Upper lobe of left lung (tissue), 6 donors: ENCODE results near the gene MT1H. TPM values are rescaled to one million over a fixed set of nuclear protein-coding genes. Genes with fewer than 3 reads are reported as not detected.

ENCODE experiments used
- ATAC-seq, 2 donors: fragments of 200-7000 bp; cut with Tn5 transposase; one replicate each; pipeline ENCODE4 v1.9.1; 2022; ENCODE audit warnings: mild to moderate bottlenecking in 2 of 2, moderate library complexity in 2 of 2; ENCODE audit not compliant: low FRiP score in 2 of 2
- DNase-seq, 2 donors: peaks; one replicate each; pipeline ENCODE4 v3.0.0-alpha.2; 2019 to 2020
- H3K27ac ChIP-seq, 4 donors: fragments of 200-600 bp; sonication (generic); one replicate each; pipeline ENCODE4 v1.5.1; 2016 to 2019
- H3K27me3 ChIP-seq, 4 donors: fragments of 200-600 bp; sonication (generic); one replicate each; pipeline ENCODE4 v1.5.1; 2017 to 2019
- H3K36me3 ChIP-seq, 4 donors: fragments of 200-600 bp; sonication (generic); one replicate each; pipeline ENCODE4 v1.5.1; 2016 to 2019
- H3K4me1 ChIP-seq, 4 donors: fragments of 200-600 bp; sonication (generic); one replicate each; pipeline ENCODE4 v1.5.1; 2018 to 2019
- H3K4me3 ChIP-seq, 4 donors: fragments of 200-600 bp; sonication (generic); one replicate each; pipeline ENCODE4 v1.5.1; 2017 to 2019; ENCODE audit warnings: mild to moderate bottlenecking in 2 of 4, moderate library complexity in 1 of 4
- H3K9me3 ChIP-seq, 4 donors: fragments of 200-600 bp; sonication (generic); one replicate each; pipeline ENCODE4 v1.5.1; 2018 to 2019
- EP300 ChIP-seq, 4 donors: sonication (generic); formaldehyde crosslinking; IDR thresholded peaks; one replicate each; pipeline ENCODE4 v1.5.1; 2017; ENCODE audit warnings: antibody characterized with exemption in 4 of 4, control low read depth in 2 of 4
- POLR2A ChIP-seq, 4 donors: fragments of 450-650 bp; IDR thresholded peaks; one replicate each; pipeline ENCODE4 v1.5.1; 2016 to 2017; ENCODE audit warnings: antibody characterized with exemption in 4 of 4, mild to moderate bottlenecking in 2 of 4
- POLR2AphosphoS5 ChIP-seq, 2 donors: sonication (generic); formaldehyde crosslinking; IDR thresholded peaks; one replicate each; pipeline ENCODE4 v1.5.1; 2017; ENCODE audit warnings: antibody characterized with exemption in 2 of 2
- WGBS, 2 donors: methylation state at CpG; one replicate each; pipeline ENCODE4 v1.1.5; 2017 to 2018; 5-methylcytosine and 5-hydroxymethylcytosine counted together
- total RNA-seq, 6 donors: library from RNA; depleted of rRNA in 4 of 6; stranded (reverse); fragments of >200 nt in 4 of 6; gene quantifications; one replicate each; pipeline versions ENCODE4 v1.1.0 to v1.2.1, GENCODE V29; 2016 to 2021
- TF ChIP-seq, protein P1 (sequence below), 6 experiments: fragments of 450-650 bp in 4 of 6; fragments of 200-600 bp in 2 of 6; sonication (generic) in 2 of 6; IDR thresholded peaks; one replicate each; pipeline ENCODE4 v1.5.1; 2016 to 2019; ENCODE audit warnings: antibody characterized with exemption in 6 of 6
- donor health status: DM: no; HTN: no; CAD: no; lungs with moderate emphysema.
- donor health status: DM: no; HTN: yes; CAD: no; lungs with severe emphysema.

The MT1H gene
- total RNA-seq, 6 donors from 2014 or later = 2.9 to 9.3 TPM; not detected in 4

DNA sequence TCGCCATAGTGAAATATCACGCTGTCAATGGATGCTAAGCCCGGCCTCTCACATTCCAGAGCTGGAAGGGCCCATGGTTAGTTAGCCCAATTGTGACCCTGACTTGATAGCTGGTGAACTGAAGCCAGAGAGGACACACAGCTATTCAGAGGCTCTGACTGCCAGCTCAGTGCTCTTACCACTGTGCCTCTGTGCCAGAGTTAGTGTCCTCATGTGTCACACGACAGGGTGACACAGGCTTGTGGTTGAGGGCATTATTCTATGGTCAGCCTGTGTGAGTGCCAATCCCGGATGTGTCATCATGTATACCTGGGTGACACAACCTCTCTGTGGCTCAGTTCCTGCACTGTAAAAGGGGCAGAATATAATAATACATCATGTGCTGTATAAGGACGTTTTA is 10.2 kb downstream of the MT1H start:
- ATAC-seq = no peak
- H3K27me3 ChIP-seq = peaks cover 0 to 6% (median 3%) of the 10 kb centered on the region in 4 donors
- no peaks in the 10 kb centered on the region for H3K9me3 ChIP-seq
- H3K27ac ChIP-seq = no peak overlapping the region
- H3K4me1 ChIP-seq = peaks cover 13 to 37% (median 27%) of the 10 kb centered on the region in 4 donors
- WGBS, 2 donors = 79 to 90% methylated on average over 5 to 6 of the region's 6 CpGs
- no peak for DNase-seq
- H3K36me3 ChIP-seq = no peaks in the 10 kb centered on the region
- H3K4me3 ChIP-seq = no peak overlapping the region
- TF ChIP-seq POLR2A (IDR thresholded peaks at IDR 0.05) (no peak), EP300 (IDR thresholded peaks at IDR 0.05) (no peak), POLR2AphosphoS5 (IDR thresholded peaks at IDR 0.05) (no peak)
- TF ChIP-seq, protein P1, sequence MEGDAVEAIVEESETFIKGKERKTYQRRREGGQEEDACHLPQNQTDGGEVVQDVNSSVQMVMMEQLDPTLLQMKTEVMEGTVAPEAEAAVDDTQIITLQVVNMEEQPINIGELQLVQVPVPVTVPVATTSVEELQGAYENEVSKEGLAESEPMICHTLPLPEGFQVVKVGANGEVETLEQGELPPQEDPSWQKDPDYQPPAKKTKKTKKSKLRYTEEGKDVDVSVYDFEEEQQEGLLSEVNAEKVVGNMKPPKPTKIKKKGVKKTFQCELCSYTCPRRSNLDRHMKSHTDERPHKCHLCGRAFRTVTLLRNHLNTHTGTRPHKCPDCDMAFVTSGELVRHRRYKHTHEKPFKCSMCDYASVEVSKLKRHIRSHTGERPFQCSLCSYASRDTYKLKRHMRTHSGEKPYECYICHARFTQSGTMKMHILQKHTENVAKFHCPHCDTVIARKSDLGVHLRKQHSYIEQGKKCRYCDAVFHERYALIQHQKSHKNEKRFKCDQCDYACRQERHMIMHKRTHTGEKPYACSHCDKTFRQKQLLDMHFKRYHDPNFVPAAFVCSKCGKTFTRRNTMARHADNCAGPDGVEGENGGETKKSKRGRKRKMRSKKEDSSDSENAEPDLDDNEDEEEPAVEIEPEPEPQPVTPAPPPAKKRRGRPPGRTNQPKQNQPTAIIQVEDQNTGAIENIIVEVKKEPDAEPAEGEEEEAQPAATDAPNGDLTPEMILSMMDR (IDR thresholded peaks at IDR 0.05) = no peak

DNA sequence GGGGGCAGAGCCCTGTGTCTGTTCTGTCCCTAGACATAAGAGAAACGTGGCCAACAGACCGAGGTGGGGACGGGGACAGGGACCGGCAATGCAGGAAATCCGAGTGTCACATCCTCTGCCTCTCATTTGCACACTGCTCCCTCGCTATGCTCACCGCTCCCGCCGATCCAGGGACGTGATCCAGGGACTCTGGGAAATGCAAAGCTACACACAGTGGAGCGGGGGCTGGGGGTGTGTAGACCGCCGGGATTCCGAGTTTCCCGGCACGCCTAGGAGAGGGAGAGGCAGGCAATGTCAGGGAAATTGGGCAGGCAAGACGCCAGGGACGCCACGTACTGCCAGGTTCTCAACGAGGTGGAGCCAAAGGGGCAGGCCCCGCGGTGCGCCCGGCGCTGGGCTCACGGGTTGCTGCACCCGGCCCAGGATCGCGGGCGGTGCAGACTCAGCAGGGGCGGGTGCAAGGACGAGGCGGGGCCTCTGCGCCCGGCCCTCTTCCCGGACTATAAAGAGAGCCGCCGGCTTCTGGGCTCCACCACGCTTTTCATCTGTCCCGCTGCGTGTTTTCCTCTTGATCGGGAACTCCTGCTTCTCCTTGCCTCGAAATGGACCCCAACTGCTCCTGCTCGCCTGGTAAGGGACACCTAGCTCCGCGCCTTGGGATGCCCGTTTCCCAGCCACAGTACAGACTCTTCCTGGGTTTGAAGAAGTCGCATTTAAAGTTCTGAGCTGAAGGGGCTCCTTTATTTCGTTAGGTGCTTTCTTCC is 12.5 kb downstream of the MT1H start, which contains the start of gene MT1X:
TSS of gene MT1X (plus strand) at position 532 of the 764 bp plus-strand sequence. CDS start at position 603, 71 bp downstream.
- peak; percentile 98 to 99 for ATAC-seq
- DNase-seq = peak; percentile 95 to 98
- H3K27ac ChIP-seq = peak within 1 kb of the TSS; percentile 72 to 89 (median 84)
- WGBS, 2 donors = 0 to 1% methylated on average over 25 to 46 of the region's 49 CpGs
- H3K9me3 ChIP-seq = no peaks in the 10 kb centered on the region
- TF ChIP-seq, protein P1 (IDR thresholded peaks at IDR 0.05) = peak in 1 of 6 experiments; percentile 21
- peak; percentile 42 to 99 (median 97) for TF ChIP-seq EP300 (IDR thresholded peaks at IDR 0.05)
- TF ChIP-seq POLR2A (IDR thresholded peaks at IDR 0.05) = peak; percentile 92 to 95 (median 93)
- peak; percentile 97 to 98 for TF ChIP-seq POLR2AphosphoS5 (IDR thresholded peaks at IDR 0.05)
- H3K4me1 ChIP-seq = peaks cover 13 to 25% (median 21%) of the 10 kb centered on the region in 4 donors
- H3K36me3 ChIP-seq = no peaks in the 10 kb centered on the region
- H3K27me3 ChIP-seq = no peaks in the 10 kb centered on the region
- peak within 1 kb of the TSS; percentile 40 to 66 (median 52) for H3K4me3 ChIP-seq

DNA sequence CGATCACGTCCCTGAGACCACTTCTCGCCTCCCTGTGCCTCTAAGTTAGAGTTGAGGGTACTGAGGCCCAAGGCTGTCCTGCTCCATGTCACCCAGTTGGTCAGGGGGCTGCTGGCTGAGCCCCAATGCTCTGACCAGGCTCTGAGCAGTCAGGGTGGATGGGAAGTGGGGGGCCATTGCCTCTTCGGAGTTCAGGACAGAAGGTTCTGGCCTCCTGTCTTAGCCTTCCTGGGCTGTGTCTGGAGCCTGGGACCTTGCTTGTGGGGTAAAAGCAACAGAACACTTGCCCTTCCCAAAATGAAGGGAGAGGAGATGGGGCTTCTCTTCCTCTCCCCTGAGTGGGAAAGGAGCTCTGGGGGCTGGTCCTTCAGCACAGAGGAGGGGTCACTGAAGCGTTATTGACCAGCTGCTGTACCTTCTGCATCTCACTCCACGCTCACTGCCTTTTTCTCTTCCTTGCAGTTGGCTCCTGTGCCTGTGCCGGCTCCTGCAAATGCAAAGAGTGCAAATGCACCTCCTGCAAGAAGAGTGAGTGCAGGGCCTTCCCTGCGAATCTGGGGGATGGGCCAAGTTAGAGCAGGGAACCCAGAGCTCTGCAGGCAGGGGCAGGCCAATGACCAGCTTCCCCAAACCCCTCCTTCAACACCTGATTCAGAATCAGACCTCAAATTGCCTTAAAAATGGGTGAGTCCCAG is 13.2 kb downstream of the MT1H start:
- no peak for TF ChIP-seq POLR2A (IDR thresholded peaks at IDR 0.05)
- no peak for TF ChIP-seq POLR2AphosphoS5 (IDR thresholded peaks at IDR 0.05)
- TF ChIP-seq EP300 (IDR thresholded peaks at IDR 0.05) = no peak
- TF ChIP-seq, protein P1 (IDR thresholded peaks at IDR 0.05) = no peak
- H3K27me3 ChIP-seq = no peaks in the 10 kb centered on the region
- peak overlapping the region; percentile 40 to 66 (median 52) for H3K4me3 ChIP-seq
- peaks cover 13 to 25% (median 21%) of the 10 kb centered on the region in 4 donors for H3K4me1 ChIP-seq
- no peaks in the 10 kb centered on the region for H3K36me3 ChIP-seq
- no peak for DNase-seq
- H3K27ac ChIP-seq = peak overlapping the region; percentile 72 to 89 (median 84)
- WGBS, 2 donors = 39 to 50% methylated on average over 7 to 8 of the region's 8 CpGs
- H3K9me3 ChIP-seq = no peaks in the 10 kb centered on the region
- ATAC-seq = no peak

DNA sequence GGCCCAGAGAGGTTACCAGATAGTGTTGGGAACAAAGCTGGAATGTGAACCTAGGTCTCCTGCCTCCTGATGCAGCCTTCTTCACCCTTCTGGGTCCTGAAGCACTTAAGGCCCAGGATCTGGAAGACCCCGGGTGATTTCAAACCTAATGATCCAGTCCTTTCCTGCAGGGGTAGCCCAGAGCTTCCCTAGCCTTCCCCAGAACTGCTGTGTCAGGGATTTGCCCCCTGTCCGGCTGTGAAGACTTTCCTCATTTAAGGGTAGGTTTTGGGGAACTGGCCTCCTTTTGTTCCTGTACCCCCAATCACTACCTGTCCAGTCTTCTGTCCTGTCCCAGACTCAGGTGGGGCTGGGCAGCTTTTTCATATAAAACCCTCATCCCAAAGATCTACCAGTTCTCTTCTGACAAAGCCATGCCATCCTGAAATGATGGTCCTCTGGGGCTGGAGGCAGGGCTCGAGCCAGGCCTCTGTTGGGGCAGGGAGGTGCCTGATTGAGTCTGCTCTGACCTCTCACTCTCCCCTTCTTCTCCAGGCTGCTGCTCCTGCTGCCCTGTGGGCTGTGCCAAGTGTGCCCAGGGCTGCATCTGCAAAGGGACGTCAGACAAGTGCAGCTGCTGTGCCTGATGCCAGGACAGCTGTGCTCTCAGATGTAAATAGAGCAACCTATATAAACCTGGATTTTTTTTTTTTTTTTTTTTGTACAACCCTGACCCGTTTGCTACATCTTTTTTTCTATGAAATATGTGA is 14.0 kb downstream of the MT1H start:
- TF ChIP-seq EP300 (IDR thresholded peaks at IDR 0.05) = no peak
- TF ChIP-seq POLR2AphosphoS5 (IDR thresholded peaks at IDR 0.05) = no peak
- no peak for TF ChIP-seq POLR2A (IDR thresholded peaks at IDR 0.05)
- TF ChIP-seq, protein P1 (IDR thresholded peaks at IDR 0.05) = no peak
- no peaks in the 10 kb centered on the region for H3K27me3 ChIP-seq
- no peaks in the 10 kb centered on the region for H3K36me3 ChIP-seq
- 84 to 85% methylated on average over 5 of the region's 5 CpGs for WGBS, 2 donors
- H3K4me1 ChIP-seq = peaks cover 13 to 25% (median 21%) of the 10 kb centered on the region in 4 donors
- no peaks in the 10 kb centered on the region for H3K9me3 ChIP-seq
- peak overlapping the region; percentile 40 to 66 (median 52) for H3K4me3 ChIP-seq
- no peak for ATAC-seq
- no peak for DNase-seq
- H3K27ac ChIP-seq = peak overlapping the region in 3 of 4 donors; percentile 37 to 89 (median 84)
